Stomach (tissue), 9 donors: ENCODE results near the gene GPR152. TPM values are rescaled to one million over a fixed set of nuclear protein-coding genes. Genes with fewer than 3 reads are reported as not detected.

Source experiments
- DNase-seq, 2 donors: peaks; one replicate each; pipeline versions ENCODE4 v3.0.0 to v3.0.0-alpha.2; 2013 to 2019
- H3K27ac ChIP-seq, 5 donors: fragments of 200-600 bp in 4 of 5; sonication (generic) in 4 of 5; one replicate each; pipeline ENCODE4 v1.5.1; 2013 to 2019; ENCODE audit warnings: mild to moderate bottlenecking in 1 of 5, moderate library complexity in 1 of 5
- H3K27me3 ChIP-seq, 3 donors: fragments of 200-600 bp; sonication (generic); one replicate each; pipeline ENCODE4 v1.5.1; 2017 to 2019; ENCODE audit warnings: mixed run types in 1 of 3
- H3K36me3 ChIP-seq, 4 donors: fragments of 200-600 bp; sonication (generic); 1 replicate in 3 of 4; 2 replicates in 1 of 4; pipeline ENCODE4 v1.5.1; 2016 to 2019
- H3K4me1 ChIP-seq, 4 donors: fragments of 200-600 bp; sonication (generic); one replicate each; pipeline ENCODE4 v1.5.1; 2016 to 2019
- H3K4me3 ChIP-seq, 4 donors: fragments of 200-600 bp; sonication (generic) in 3 of 4; one replicate each; pipeline ENCODE4 v1.5.1; 2016 to 2019; ENCODE audit warnings: mild to moderate bottlenecking in 1 of 4
- H3K9me3 ChIP-seq, 4 donors: fragments of 200-600 bp; sonication (generic); one replicate each; pipeline ENCODE4 v1.5.1; 2016 to 2019
- CTCF ChIP-seq, 7 experiments: fragments of 450-650 bp in 4 of 7; fragments of 200-600 bp in 3 of 7; sonication (generic) in 3 of 7; IDR thresholded peaks; one replicate each; pipeline ENCODE4 v1.5.1; 2016 to 2019; ENCODE audit warnings: antibody characterized with exemption in 7 of 7, control low read depth in 2 of 7, mild to moderate bottlenecking in 1 of 7
- EP300 ChIP-seq: sonication (generic); formaldehyde crosslinking; IDR thresholded peaks from one replicate; pipeline ENCODE4 v1.6.1; 2017; ENCODE audit warnings: antibody characterized with exemption
- POLR2A ChIP-seq, 4 donors: fragments of 450-650 bp; IDR thresholded peaks; one replicate each; pipeline ENCODE4 v1.6.1; 2016; ENCODE audit warnings: antibody characterized with exemption in 4 of 4, control low read depth in 2 of 4, mild to moderate bottlenecking in 1 of 4, moderate library complexity in 1 of 4
- POLR2AphosphoS5 ChIP-seq, 3 donors: sonication (generic); formaldehyde crosslinking; IDR thresholded peaks; one replicate each; pipeline ENCODE4 v1.6.1; 2016; ENCODE audit warnings: antibody characterized with exemption in 3 of 3
- WGBS, 5 donors: extraction: QIAGEN DNeasy Blood & Tissue Kit in 3 of 5; methylation state at CpG; one replicate each; pipeline versions ENCODE4 v1.1.5 to v1.1.7; 2013 to 2018; 5-methylcytosine and 5-hydroxymethylcytosine counted together
- intact Hi-C: fragments of 100-400 bp; cut with DNase I; formaldehyde crosslinking; loops from one replicate; pipeline ENCODE4 v1.15.1; 2023; ENCODE audit warnings: low total_unique reads
- polyA plus RNA-seq, 3 donors: library from polyadenylated mRNA; stranded (reverse); fragments of 200-250 nt; gene quantifications; one replicate each; pipeline ENCODE4 v1.2.3, GENCODE V29; 2013
- total RNA-seq, 5 donors: library from RNA; depleted of rRNA; stranded (reverse); fragments of >200 nt; gene quantifications; one replicate each; pipeline versions ENCODE4 v1.1.0 to v1.2.3, GENCODE V29; 2014 to 2016
- donor health status: healthy with polysubstance abuse.
- donor health status: Bipolar disorder and iron deficiency.
- donor health status: healthy.

Gene GPR152
- total and polyA plus RNA-seq, 8 donors, result not detected

GRCh38 chr11:67464411-67465188 lies 12.1 kb upstream of the GPR152 start:
- Histone ChIP-seq H3K4me1 (peaks cover 33 to 52% (median 51%) of the 10 kb centered on the region in 4 donors), H3K27me3 (no peaks in the 10 kb centered on the region), H3K36me3 (peaks cover 0 to 5% (median 2%) of the 10 kb centered on the region in 4 donors), H3K4me3 (peak overlapping the region; percentile 54 to 69 (median 60)), H3K27ac (peak overlapping the region; percentile 90 to 98 (median 95)), H3K9me3 (no peaks in the 10 kb centered on the region)
- 12 to 26% (median 13%) methylated on average over 23 to 56 of the region's 56 CpGs for WGBS, 5 donors
- peak; percentile 94 to 95 for DNase-seq
- TF ChIP-seq CTCF (IDR thresholded peaks at IDR 0.05), result no peak
- peak in 2 of 3 donors; percentile 86 to 90 for TF ChIP-seq POLR2AphosphoS5 (IDR thresholded peaks at IDR 0.05)
- no peak for TF ChIP-seq EP300
- peak in 1 of 4 donors; percentile 49 for TF ChIP-seq POLR2A (IDR thresholded peaks at IDR 0.05)
- intact Hi-C loops, result no loop called here

GRCh38 chr11:67463680-67464410 lies 11.3 kb upstream of the GPR152 start:
- peak overlapping the region; percentile 79 to 96 (median 94) for H3K27ac ChIP-seq
- H3K9me3 ChIP-seq, result no peaks in the 10 kb centered on the region
- 69 to 84% (median 80%) methylated on average over 12 to 20 of the region's 20 CpGs for WGBS, 5 donors
- H3K4me3 ChIP-seq, result peak overlapping the region; percentile 54 to 69 (median 60)
- no peaks in the 10 kb centered on the region for H3K27me3 ChIP-seq
- TF ChIP-seq POLR2AphosphoS5 (IDR thresholded peaks at IDR 0.05) (peak in 2 of 3 donors; percentile 27 to 36), EP300 (no peak)
- intact Hi-C loops, result no loop called here
- peak; percentile 48 to 54 for DNase-seq
- H3K36me3 ChIP-seq, result peaks cover 0 to 5% (median 2%) of the 10 kb centered on the region in 4 donors
- H3K4me1 ChIP-seq, result peaks cover 31 to 49% (median 47%) of the 10 kb centered on the region in 4 donors

- 82 to 91% (median 85%) methylated on average over 8 to 10 of the region's 10 CpGs for WGBS, 5 donors
- H3K27ac ChIP-seq, result peak overlapping the region in 2 of 5 donors; percentile 94 to 96
- H3K36me3 ChIP-seq, result peaks cover 0 to 5% (median 2%) of the 10 kb centered on the region in 4 donors
- peaks cover 28 to 45% (median 43%) of the 10 kb centered on the region in 4 donors for H3K4me1 ChIP-seq
- H3K9me3 ChIP-seq, result no peaks in the 10 kb centered on the region
- no peak for DNase-seq
- no peaks in the 10 kb centered on the region for H3K27me3 ChIP-seq
- no peak overlapping the region for H3K4me3 ChIP-seq
- TF ChIP-seq EP300, result no peak
- no peak for TF ChIP-seq POLR2A (IDR thresholded peaks at IDR 0.05)
- TF ChIP-seq POLR2AphosphoS5 (IDR thresholded peaks at IDR 0.05), result no peak
- TF ChIP-seq CTCF (IDR thresholded peaks at IDR 0.05), result no peak
- intact Hi-C loops, result no loop called here
These were observed 10.7 kb upstream of the GPR152 start for GRCh38 chr11:67463186-67463585.

- DNase-seq, result no peak
These were observed 5.7 kb upstream of the GPR152 start for GRCh38 chr11:67458266-67458665.

More at GRCh38 chr11:67458266-67458665, 5.7 kb upstream of the GPR152 start:
- Histone ChIP-seq H3K9me3 (no peaks in the 10 kb centered on the region), H3K36me3 (no peaks in the 10 kb centered on the region), H3K27ac (no peak overlapping the region), H3K4me1 (peaks cover 0 to under 1% (median 0%) of the 10 kb centered on the region in 4 donors), H3K27me3 (no peaks in the 10 kb centered on the region), H3K4me3 (no peak overlapping the region)
- TF ChIP-seq CTCF (IDR thresholded peaks at IDR 0.05) (no peak), POLR2A (IDR thresholded peaks at IDR 0.05) (no peak), POLR2AphosphoS5 (IDR thresholded peaks at IDR 0.05) (no peak), EP300 (no peak)
- intact Hi-C loops, result no loop called here
- WGBS, 5 donors, result 77 to 92% (median 89%) methylated on average over 17 to 19 of the region's 19 CpGs
